Mucosa of descending colon (tissue), 3 donors: Measurements from ENCODE around the gene OGFRL1. TPM values are rescaled to one million over a fixed set of nuclear protein-coding genes. Genes with fewer than 3 reads are reported as not detected.

Source experiments
- ATAC-seq: fragments of 200-7000 bp; cut with Tn5 transposase; one replicate; pipeline ENCODE4 v1.9.1; 2020; ENCODE audit warnings: mild to moderate bottlenecking, moderate library complexity
- DNase-seq, 3 donors: peaks; one replicate each; pipeline ENCODE4 v3.0.0-alpha.2; 2020
- H3K36me3 ChIP-seq: fragments of 200-600 bp; one replicate; pipeline ENCODE4 v1.8.0; 2021; ENCODE audit warnings: low read depth, mild to moderate bottlenecking
- H3K4me1 ChIP-seq: fragments of 200-600 bp; one replicate; pipeline ENCODE4 v1.8.0; 2021; ENCODE audit warnings: low read depth, mild to moderate bottlenecking
- H3K4me3 ChIP-seq: fragments of 200-600 bp; one replicate; pipeline ENCODE4 v1.8.0; 2021; ENCODE audit warnings: mild to moderate bottlenecking
- H3K9me3 ChIP-seq: fragments of 200-600 bp; one replicate; pipeline ENCODE4 v1.8.0; 2021; ENCODE audit warnings: mild to moderate bottlenecking
- CTCF ChIP-seq: fragments of 200-600 bp; IDR thresholded peaks from one replicate; pipeline ENCODE4 v1.8.0; 2022; ENCODE audit warnings: antibody characterized with exemption, mild to moderate bottlenecking
- intact Hi-C, 2 donors: fragments of 100-400 bp; cut with DNase I in 1 of 2; cut with micrococcal nuclease in 1 of 2; formaldehyde crosslinking; loops; one replicate each; pipeline versions ENCODE4 v1.11.0 to v1.11.1; 2022; cut with DNase I, micrococcal nuclease
- long read RNA-seq, 2 donors: library from polyadenylated mRNA; unstranded; transcript quantifications; one replicate each; pipeline ENCODE4 v2.0.0, GENCODE V29; 2019 to 2021
- total RNA-seq, 3 donors: library from RNA; stranded (reverse); fragmentation: NEBNext Ultra II Directional in 2 of 3; extraction: Animal tissue kit (Norgen Biotek cat#: 25700) in 2 of 3; gene quantifications; one replicate each; pipeline versions ENCODE4 v1.2.1 to v1.2.4, GENCODE V29; 2021 to 2023
- donor health status: DM: no; HTN: no; CAD: no; lungs with moderate emphysema.
- donor health status: DM: no; HTN: no; CAD: no.
- donor health status: DM: no; HTN: yes; CAD: no.

Gene OGFRL1
- total RNA-seq = 10 to 100 TPM in 1 of 3 donors, 1 to 10 TPM in 2; 2.7 to 19.7 (median 6.6) TPM
- long read RNA-seq, donor 1, full-length matches to known transcripts = 5 of 12 reads
- long read RNA-seq, donor 1, partial matches to known transcripts = 2 of 12 reads
- long read RNA-seq, donor 1, other reads (novel, unspliced or antisense) = 5 of 12 reads
- long read RNA-seq, donor 2 = 0 reads

- intact Hi-C loops = no loop called here
- Histone ChIP-seq H3K9me3 (no peaks in the 10 kb centered on the region), H3K4me1 (no peaks in the 10 kb centered on the region), H3K4me3 (peak within 1 kb of the TSS; percentile 59), H3K36me3 (no peaks in the 10 kb centered on the region)
- DNase-seq (peak; percentile 71 to 86 (median 83)), ATAC-seq (peak; percentile 97)
- TF ChIP-seq CTCF = peak; percentile 12
Observed at GRCh38 chr6:71288228-71289038, at the start of gene OGFRL1. Gene OGFRL1 (plus strand): TSS chr6:71288811. CDS start chr6:71288937, 126 bp downstream.

GRCh38 chr6:71239694-71240093 is 48.9 kb upstream of the OGFRL1 start:
- Histone ChIP-seq H3K4me1 (no peaks in the 10 kb centered on the region), H3K4me3 (no peak overlapping the region), H3K9me3 (peaks cover 4% of the 10 kb centered on the region), H3K36me3 (no peaks in the 10 kb centered on the region)
- DNase-seq (no peak), ATAC-seq (no peak)
- TF ChIP-seq CTCF = no peak
- intact Hi-C loops = no loop called here

- Histone ChIP-seq H3K4me3 (no peak overlapping the region), H3K4me1 (no peaks in the 10 kb centered on the region), H3K36me3 (no peaks in the 10 kb centered on the region), H3K9me3 (peaks cover 4% of the 10 kb centered on the region)
- no peak for TF ChIP-seq CTCF
- ATAC-seq = no peak
- DNase-seq = no peak
- intact Hi-C loops = no loop called here
Observed at GRCh38 chr6:71245265-71246049, 43.2 kb upstream of the OGFRL1 start.

GRCh38 chr6:71246596-71246995 is 42.0 kb upstream of the OGFRL1 start:
- H3K9me3 ChIP-seq = peaks cover 4% of the 10 kb centered on the region
- no peak overlapping the region for H3K4me3 ChIP-seq
- DNase-seq = no peak
- H3K36me3 ChIP-seq = no peaks in the 10 kb centered on the region
- intact Hi-C loops = no loop called here
- TF ChIP-seq CTCF = no peak
- no peaks in the 10 kb centered on the region for H3K4me1 ChIP-seq
- ATAC-seq = no peak

- Histone ChIP-seq H3K4me1 (no peaks in the 10 kb centered on the region), H3K9me3 (no peaks in the 10 kb centered on the region), H3K4me3 (no peak overlapping the region), H3K36me3 (no peaks in the 10 kb centered on the region)
- no peak for TF ChIP-seq CTCF
- peak; percentile 43 for ATAC-seq
- intact Hi-C loops = no loop called here
- DNase-seq = no peak
Observed at GRCh38 chr6:71248306-71248765, 40.3 kb upstream of the OGFRL1 start.
